Activated CD4-positive, alpha-beta T cell treated with anti-CD3 and anti-CD28 coated beads, Interleukin-2, amount 10 ng/mL, durations not matched to agents 7 days and 5 days (primary cell): ENCODE results near the gene UBAC2. TPM values are rescaled to one million over a fixed set of nuclear protein-coding genes. Genes with fewer than 3 reads are reported as not detected.

Experiments used
- CTCF ChIA-PET: fragments of 350-600 bp; sonication (Branson Sonifier 250); formaldehyde crosslinking; loops from one replicate; lab custom pipeline; 2021; ENCODE audit warnings: antibody characterized with exemption; lab: Charles Lee
- POLR2A ChIA-PET: fragments of 350-600 bp; sonication (Branson Sonifier 250); formaldehyde crosslinking; loops from one replicate; lab custom pipeline; 2021; ENCODE audit warnings: antibody characterized with exemption; lab: Charles Lee
- DNase-seq: peaks from one replicate; pipeline ENCODE4 v3.0.0-alpha.2; 2020
- H3K27ac Mint-ChIP-seq: one replicate; pipeline ENCODE4 v1.8.0; 2021; ENCODE audit warnings: mild to moderate bottlenecking, moderate library complexity, mixed read lengths
- H3K27me3 Mint-ChIP-seq: one replicate; pipeline ENCODE4 v1.8.0; 2021; ENCODE audit warnings: mixed read lengths
- H3K36me3 Mint-ChIP-seq: one replicate; pipeline ENCODE4 v1.8.0; 2021; ENCODE audit warnings: low read depth, mixed read lengths
- H3K4me1 Mint-ChIP-seq: one replicate; pipeline ENCODE4 v1.8.0; 2021; ENCODE audit warnings: mixed read lengths
- H3K4me3 Mint-ChIP-seq: one replicate; pipeline ENCODE4 v1.8.0; 2021; ENCODE audit warnings: mild to moderate bottlenecking, moderate library complexity, mixed read lengths
- H3K9me3 Mint-ChIP-seq: one replicate; pipeline ENCODE4 v1.8.0; 2021; ENCODE audit warnings: mixed read lengths
- total RNA-seq, 2 experiments: library from RNA; stranded (reverse); gene quantifications; one replicate each; pipeline ENCODE4 v1.2.3, GENCODE V29; 2021

The UBAC2 gene
- total RNA-seq, 2 experiments from 2014 or later, result 67.8 to 70.5 TPM

DNA sequence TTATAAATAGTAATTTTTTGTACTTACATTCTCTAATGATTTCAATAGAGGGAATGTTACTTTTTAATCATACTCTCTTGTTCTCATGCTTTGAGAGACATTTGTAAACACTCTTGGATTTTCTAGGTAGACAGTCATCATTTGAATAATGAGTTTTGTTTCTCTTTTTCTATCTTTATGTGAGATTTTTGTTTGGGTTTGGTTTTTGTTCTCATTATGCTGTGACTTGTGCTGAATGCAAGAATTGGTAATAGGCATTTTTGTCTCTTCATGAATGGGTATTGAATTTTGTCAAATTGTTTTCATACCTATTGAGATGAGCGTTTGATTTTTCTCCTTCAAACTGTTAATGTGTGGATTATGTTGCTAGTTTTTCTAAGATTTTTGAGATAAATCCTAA, 163.3 kb downstream of the UBAC2 start:
- no peak for DNase-seq
- Mint-ChIP-seq H3K4me3 (no peak overlapping the region), H3K9me3 (peaks cover 2% of the 10 kb centered on the region), H3K4me1 (peaks cover 82% of the 10 kb centered on the region), H3K27ac (no peak overlapping the region), H3K36me3 (peaks cover 74% of the 10 kb centered on the region), H3K27me3 (no peaks in the 10 kb centered on the region)
- POLR2A ChIA-PET, result no interaction called here
- CTCF ChIA-PET, result no interaction called here

DNA sequence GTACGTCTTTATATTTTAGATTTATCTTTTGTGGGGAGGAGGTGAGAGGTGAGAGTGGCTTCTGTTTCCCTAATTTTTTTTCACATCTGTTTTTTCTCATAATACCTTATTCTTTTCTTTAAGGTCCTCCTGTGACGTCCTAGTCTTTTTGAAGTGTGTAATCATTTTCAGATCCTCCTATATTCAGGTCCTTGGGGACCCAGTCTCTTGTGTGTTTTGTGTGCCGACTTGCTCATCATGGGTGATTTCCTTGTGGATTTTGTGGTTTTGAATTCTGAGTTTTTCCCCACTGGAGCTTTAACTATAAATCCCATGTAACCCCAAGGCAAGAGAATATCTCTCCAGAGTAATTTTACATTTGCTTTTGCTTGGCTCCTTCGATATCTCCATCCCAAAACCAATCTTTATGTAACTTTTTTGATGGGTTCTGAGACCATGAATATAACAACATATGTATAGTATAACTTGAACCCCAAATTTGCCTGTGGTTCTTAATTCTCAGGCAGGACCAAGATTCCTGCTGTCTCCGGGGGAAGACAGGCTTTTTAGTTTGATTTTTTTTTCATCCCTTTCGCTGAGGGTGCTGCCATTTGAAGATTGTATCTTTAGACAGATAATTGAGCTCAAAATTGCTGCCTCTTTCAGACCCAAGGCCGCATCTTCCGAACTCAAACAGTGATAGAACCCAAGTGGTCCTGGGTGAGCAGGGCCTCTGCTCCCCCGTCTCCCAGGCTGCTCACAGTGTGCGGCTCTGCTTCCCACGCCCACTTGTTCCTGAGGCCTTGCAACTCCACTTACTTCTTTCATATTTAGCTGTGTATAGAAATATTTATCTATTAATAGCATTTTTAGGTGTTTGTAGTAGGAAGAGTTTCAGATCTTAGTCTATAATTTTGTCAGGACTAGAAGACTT, 165.7 kb downstream of the UBAC2 start:
- CTCF ChIA-PET, result interaction anchor here (0.7 to 2.0 kb wide), 8 partner anchors 10 to 97 kb away, joined by 3 to 8 read pairs (median 3); no protein-coding TSS in a partner anchor
- H3K36me3 Mint-ChIP-seq, result peaks cover 77% of the 10 kb centered on the region
- H3K4me3 Mint-ChIP-seq, result no peak overlapping the region
- H3K4me1 Mint-ChIP-seq, result peaks cover 80% of the 10 kb centered on the region
- H3K27me3 Mint-ChIP-seq, result no peaks in the 10 kb centered on the region
- H3K9me3 Mint-ChIP-seq, result no peaks in the 10 kb centered on the region
- DNase-seq, result no peak
- POLR2A ChIA-PET, result interaction anchor here (0.6 kb wide), 1 partner anchor 70 kb away, joined by 3 read pairs; no protein-coding TSS in a partner anchor
- peak overlapping the region; percentile 87 for H3K27ac Mint-ChIP-seq

DNA sequence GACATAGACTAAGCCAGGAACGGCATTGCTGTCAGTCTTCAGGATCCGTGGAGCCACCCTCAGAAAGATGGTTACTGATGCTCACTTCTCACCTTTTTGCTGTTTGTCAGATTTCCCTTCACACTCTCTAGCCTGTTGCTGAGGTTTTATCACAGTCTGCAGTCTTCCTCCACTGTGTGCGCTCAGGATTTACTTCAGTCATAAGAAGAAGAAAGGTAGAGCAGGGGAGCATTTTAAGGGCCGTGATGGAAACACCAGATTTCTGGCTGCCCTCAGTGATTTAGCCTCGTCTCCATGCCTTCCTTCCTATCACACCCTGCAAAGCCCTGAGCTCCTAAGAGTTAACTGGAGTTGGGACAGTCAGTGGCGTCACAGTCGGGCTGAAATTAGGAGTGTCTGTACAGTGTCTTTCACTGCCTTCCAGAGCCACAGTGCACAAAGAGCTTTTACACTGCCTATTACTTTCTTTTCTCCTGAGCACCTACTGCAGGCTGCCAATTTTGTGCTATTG, 166.5 kb downstream of the UBAC2 start:
- ChIA-PET CTCF (interaction anchor here (0.7 to 2.0 kb wide), 8 partner anchors 11 to 160 kb away, joined by 3 to 8 read pairs (median 3); no protein-coding TSS in a partner anchor), POLR2A (interaction anchor here (1.0 kb wide), 1 partner anchor 101 kb away, joined by 6 read pairs; no protein-coding TSS in a partner anchor)
- no peak for DNase-seq
- Mint-ChIP-seq H3K27me3 (no peaks in the 10 kb centered on the region), H3K36me3 (peaks cover 76% of the 10 kb centered on the region), H3K27ac (peak overlapping the region; percentile 87), H3K9me3 (no peaks in the 10 kb centered on the region), H3K4me1 (peaks cover 80% of the 10 kb centered on the region), H3K4me3 (peak overlapping the region; percentile 47)

DNA sequence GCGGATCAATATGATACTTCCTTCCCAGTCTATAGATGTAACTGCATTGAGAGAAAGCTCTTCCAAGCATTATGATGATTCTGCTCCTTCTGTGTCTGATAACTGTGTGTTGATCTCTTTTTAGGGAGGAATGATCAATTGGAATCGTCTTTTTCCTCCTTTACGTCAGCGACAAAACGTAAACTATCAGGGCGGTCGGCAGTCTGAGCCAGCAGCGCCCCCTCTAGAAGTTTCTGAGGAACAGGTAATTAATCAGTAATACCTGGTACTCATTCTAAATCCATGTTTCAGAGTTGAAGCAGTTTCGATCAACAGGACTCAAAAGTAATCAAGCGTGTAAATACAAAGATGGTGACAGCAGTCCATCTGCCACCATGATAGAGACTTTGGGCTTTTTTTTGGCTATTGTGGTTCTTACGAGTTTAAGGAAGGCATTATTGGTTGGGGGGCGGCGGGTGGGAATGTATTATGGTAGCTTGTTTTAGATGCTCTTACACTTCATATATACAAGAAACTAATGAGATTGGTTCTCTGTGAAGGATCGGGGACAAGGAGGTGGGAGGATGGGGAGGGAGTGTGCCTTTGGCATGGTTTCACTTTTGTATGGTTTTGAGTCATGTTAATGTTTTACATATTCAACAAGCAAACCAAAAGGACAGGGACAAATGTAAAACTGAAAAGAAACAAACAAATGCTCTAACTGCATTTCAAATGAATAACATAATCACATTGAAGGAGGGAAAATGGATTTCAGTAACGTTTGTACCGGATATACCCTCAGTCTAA, 167.2 kb downstream of the UBAC2 start:
- Mint-ChIP-seq H3K4me3 (peak overlapping the region; percentile 47), H3K27ac (peak overlapping the region; percentile 87), H3K27me3 (no peaks in the 10 kb centered on the region), H3K36me3 (peaks cover 74% of the 10 kb centered on the region), H3K4me1 (peaks cover 80% of the 10 kb centered on the region), H3K9me3 (no peaks in the 10 kb centered on the region)
- ChIA-PET POLR2A (interaction anchor here (1.0 kb wide), 1 partner anchor 102 kb away, joined by 6 read pairs; no protein-coding TSS in a partner anchor), CTCF (interaction anchor here (0.7 to 2.0 kb wide), 7 partner anchors 12 to 161 kb away, joined by 3 to 8 read pairs (median 3); no protein-coding TSS in a partner anchor)
- no peak for DNase-seq

DNA sequence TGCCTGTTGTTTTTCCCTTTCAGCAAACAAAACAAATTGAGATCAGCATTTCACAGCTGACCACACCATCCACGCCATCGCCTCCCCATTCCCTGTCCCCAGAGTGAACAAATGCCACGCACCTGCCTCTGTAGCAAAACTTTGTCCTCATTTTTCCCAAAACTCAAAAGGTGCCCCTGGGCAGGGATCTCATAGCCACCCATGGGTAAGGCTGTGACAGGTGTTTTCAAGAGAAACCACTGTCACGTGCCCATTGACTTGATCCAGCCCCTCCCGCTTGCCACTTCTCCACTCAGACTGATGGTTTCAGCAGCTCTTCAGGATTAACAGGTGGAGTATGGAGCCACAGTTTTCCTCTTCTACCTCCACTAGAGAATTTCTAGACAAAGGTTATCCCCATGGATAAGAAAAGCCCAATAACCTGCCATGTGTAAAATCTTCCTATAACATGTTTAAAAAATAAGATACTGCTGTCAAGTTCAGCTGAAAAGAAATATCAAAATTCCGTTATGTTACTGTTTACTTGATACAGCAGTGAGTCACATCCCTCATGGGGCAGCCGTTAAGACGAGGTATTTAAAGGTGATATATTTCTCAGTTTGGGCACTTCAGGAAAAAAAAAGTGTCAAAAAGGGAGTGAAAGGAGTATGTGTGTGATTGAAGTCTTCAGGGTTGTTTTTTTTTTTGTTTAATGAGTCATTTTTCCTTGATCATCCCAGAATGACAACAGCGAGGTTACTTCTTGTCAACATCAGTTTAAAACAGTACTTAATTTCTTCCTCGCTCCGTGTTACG, 170.0 kb downstream of the UBAC2 start:
- POLR2A ChIA-PET, result interaction anchor here (0.7 kb wide), 1 partner anchor 104 kb away, joined by 13 read pairs; no protein-coding TSS in a partner anchor
- no peak for DNase-seq

DNA sequence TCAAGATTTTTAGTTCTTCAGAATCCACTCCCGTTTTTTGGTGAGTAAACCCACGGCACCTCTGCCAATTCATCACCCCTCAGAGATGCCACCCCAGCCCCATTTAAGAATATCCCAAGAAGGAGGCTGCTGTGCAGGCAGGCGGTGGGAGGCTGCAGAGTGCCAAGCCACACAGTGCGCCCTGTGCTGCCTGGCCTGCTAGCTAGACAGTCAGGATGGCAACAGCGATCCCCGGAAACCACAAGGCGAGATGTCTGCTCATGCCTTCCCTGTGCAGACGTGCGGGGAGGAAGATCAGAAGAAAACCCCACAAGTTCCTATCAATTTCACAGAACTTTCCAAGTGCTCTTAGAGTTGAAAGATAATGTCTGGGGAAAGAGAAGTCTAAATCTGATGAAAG, 171.3 kb downstream of the UBAC2 start:
- Mint-ChIP-seq H3K4me3 (peak overlapping the region; percentile 32), H3K9me3 (no peaks in the 10 kb centered on the region), H3K27me3 (no peaks in the 10 kb centered on the region), H3K36me3 (peaks cover 82% of the 10 kb centered on the region), H3K27ac (peak overlapping the region; percentile 72), H3K4me1 (peaks cover 94% of the 10 kb centered on the region)
- POLR2A ChIA-PET, result interaction anchor here (0.8 kb wide), 1 partner anchor 56 kb away, joined by 3 read pairs; no protein-coding TSS in a partner anchor
- CTCF ChIA-PET, result interaction anchor here (0.8 to 2.0 kb wide), 6 partner anchors 9 to 153 kb away, joined by 3 to 6 read pairs (median 4); no protein-coding TSS in a partner anchor
- peak; percentile 69 for DNase-seq

More for the DNA sequence above, 170.0 kb downstream of the UBAC2 start:
- H3K27me3 Mint-ChIP-seq, result no peaks in the 10 kb centered on the region
- H3K27ac Mint-ChIP-seq, result peak overlapping the region; percentile 42
- peaks cover 78% of the 10 kb centered on the region for H3K36me3 Mint-ChIP-seq
- H3K4me3 Mint-ChIP-seq, result no peak overlapping the region
- CTCF ChIA-PET, result interaction anchor here (1.0 to 1.9 kb wide), 3 partner anchors 11 to 152 kb away, joined by 3 to 6 read pairs (median 4); no protein-coding TSS in a partner anchor
- no peaks in the 10 kb centered on the region for H3K9me3 Mint-ChIP-seq
- peaks cover 93% of the 10 kb centered on the region for H3K4me1 Mint-ChIP-seq

DNA sequence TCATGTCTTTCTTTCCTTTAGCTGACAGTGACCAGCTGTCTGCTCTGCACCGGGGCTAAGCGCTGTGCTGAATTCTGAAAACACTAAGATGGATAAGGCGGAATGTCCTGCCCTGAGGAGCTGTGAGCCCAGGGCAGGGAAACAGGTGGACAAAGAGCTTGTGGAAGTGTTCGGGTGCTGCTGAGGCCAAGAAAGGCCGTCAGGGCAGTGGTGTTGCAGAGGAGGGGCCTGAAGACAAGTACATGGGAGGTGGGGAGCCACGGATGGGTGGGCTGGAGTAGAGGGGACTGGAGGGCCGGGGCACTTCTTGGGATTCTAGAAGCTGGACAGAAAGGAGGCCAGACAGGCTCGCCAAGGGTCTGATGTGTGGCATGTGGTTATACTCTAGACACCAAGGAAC, 172.8 kb downstream of the UBAC2 start:
- no peaks in the 10 kb centered on the region for H3K9me3 Mint-ChIP-seq
- H3K27ac Mint-ChIP-seq, result peak overlapping the region; percentile 46
- peaks cover 89% of the 10 kb centered on the region for H3K4me1 Mint-ChIP-seq
- H3K36me3 Mint-ChIP-seq, result peaks cover 80% of the 10 kb centered on the region
- ChIA-PET CTCF (interaction anchor here (0.5 to 2.0 kb wide), 3 partner anchors 26 to 202 kb away, joined by 3 to 6 read pairs (median 4); no protein-coding TSS in a partner anchor), POLR2A (interaction anchor here (0.6 kb wide), 1 partner anchor 43 kb away, joined by 8 read pairs; no protein-coding TSS in a partner anchor)
- H3K4me3 Mint-ChIP-seq, result no peak overlapping the region
- DNase-seq, result no peak
- no peaks in the 10 kb centered on the region for H3K27me3 Mint-ChIP-seq

DNA sequence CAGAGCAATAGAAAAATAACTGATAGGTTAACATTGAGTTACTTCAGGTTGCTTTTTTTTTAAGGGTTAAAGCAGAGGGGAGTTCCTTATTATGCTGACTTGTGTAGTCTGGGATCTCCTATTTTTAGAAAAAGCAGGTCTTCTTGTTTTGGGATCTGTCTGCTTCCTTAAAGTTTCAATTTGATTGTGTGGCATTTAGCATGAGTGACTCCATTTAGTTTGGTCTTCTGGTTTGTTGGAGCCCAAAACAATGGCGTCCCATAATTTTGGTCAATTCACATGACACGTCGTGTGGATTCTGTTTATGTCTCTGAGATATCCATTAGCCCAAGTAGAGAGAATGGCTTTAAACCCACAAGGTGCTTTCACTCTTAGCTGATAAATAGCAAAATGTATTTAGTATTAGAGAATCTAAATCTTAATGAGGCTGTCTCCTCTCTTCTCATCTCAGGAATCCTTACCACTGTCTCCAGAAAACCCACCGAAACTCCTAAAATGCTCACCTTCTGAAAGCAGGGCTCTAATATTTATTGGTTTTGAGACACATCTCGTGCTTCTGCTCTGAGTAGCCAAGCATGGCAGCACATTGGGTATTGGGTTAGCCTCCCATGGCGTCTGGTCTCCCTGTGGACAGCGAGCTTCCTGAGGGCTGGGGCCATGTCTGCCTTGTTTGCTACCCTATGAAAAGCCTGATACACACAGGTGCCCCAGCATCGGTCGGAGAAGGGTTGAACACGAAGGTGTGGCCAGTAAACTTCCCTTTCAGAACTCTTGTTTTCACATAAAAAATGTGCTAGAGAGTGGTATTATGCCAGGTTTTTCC, 173.7 kb downstream of the UBAC2 start:
- POLR2A ChIA-PET, result interaction anchor here (0.5 to 0.6 kb wide), 2 partner anchors 44 to 96 kb away, joined by 3 to 8 read pairs; no protein-coding TSS in a partner anchor
- Mint-ChIP-seq H3K4me1 (peaks cover 89% of the 10 kb centered on the region), H3K4me3 (no peak overlapping the region)

DNA sequence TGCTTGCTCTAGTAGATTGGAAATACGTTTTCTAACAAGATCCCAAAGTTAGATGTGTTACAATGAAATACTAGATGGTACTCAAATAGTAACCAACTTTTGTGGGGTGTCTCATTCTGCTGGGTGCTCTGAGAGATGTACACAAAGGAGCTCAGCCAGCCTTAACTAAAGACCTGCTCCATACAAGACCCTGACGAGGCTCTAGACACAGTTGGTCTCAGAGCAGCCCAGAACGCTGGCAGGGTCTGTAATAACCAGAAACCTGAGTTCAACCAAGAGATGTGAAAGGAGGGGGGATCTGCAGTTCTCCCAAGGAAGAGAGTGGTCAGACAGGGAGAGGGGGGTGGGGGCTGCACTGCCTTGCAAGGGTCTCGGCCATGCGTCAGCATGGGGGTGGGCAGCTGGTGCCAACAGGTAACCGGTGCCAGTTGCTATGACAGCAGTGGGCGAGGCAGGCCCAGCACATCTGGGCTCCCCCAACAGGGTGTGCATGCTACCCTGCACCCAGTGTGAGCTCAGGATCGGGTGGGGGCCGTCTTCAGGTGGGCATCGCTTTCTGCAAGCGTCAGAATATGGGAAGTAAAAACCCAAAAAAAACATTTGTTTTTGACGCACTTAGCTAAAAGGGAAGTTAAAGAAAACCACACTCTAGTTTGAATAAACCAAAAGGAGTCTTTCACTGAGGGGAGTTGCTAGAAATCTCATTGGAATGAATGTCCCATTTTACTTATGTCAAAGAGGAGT, 174.5 kb downstream of the UBAC2 start:
- Mint-ChIP-seq H3K36me3 (peaks cover 81% of the 10 kb centered on the region), H3K4me1 (peaks cover 90% of the 10 kb centered on the region), H3K4me3 (peak overlapping the region; percentile 45), H3K9me3 (no peaks in the 10 kb centered on the region), H3K27me3 (no peaks in the 10 kb centered on the region), H3K27ac (peak overlapping the region; percentile 83)
- DNase-seq, result no peak
- CTCF ChIA-PET, result interaction anchor here (0.6 to 2.8 kb wide), 5 partner anchors 8 to 101 kb away, joined by 3 to 13 read pairs (median 4); no protein-coding TSS in a partner anchor
- POLR2A ChIA-PET, result interaction anchor here (0.5 kb wide), 1 partner anchor 97 kb away, joined by 3 read pairs; no protein-coding TSS in a partner anchor

More for the DNA sequence above, 173.7 kb downstream of the UBAC2 start:
- Mint-ChIP-seq H3K27ac (peak overlapping the region; percentile 83), H3K27me3 (no peaks in the 10 kb centered on the region), H3K36me3 (peaks cover 81% of the 10 kb centered on the region), H3K9me3 (no peaks in the 10 kb centered on the region)
- CTCF ChIA-PET, result interaction anchor here (2.0 to 2.8 kb wide), 2 partner anchors 9 to 62 kb away, joined by 8 to 13 read pairs; no protein-coding TSS in a partner anchor
- DNase-seq, result no peak

DNA sequence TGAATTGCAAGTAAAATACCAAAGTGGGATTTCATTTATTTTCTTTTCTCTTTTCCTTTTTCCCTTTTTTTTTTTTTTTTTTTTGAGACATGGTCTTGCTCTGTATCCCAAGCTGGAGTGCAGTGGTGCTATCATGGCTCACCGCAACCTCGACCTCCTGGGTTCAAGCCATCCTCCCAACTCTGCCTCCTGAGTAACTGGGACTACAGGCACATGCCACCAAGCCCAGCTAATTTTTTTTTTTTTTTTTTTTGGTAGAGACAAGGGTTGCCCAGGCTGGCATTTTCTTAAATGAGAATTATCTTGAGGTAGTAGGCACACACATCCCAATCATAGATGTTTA, 175.1 kb downstream of the UBAC2 start:
- H3K27ac Mint-ChIP-seq, result peak overlapping the region; percentile 83
- ChIA-PET CTCF (interaction anchor here (0.6 to 2.8 kb wide), 5 partner anchors 8 to 102 kb away, joined by 3 to 13 read pairs (median 4); no protein-coding TSS in a partner anchor), POLR2A (no interaction called here)
- no peak overlapping the region for H3K4me3 Mint-ChIP-seq
- peak; percentile 4 for DNase-seq
- H3K9me3 Mint-ChIP-seq, result no peaks in the 10 kb centered on the region
- H3K36me3 Mint-ChIP-seq, result peaks cover 77% of the 10 kb centered on the region
- no peaks in the 10 kb centered on the region for H3K27me3 Mint-ChIP-seq
- peaks cover 90% of the 10 kb centered on the region for H3K4me1 Mint-ChIP-seq
